Stimulated activated CD4-positive, alpha-beta T cell treated with anti-CD3 and anti-CD28 coated beads, Interleukin-2, amount 100 ng/mL, for 4 hours (primary cell): Measurements from ENCODE around the gene SLC24A3.

Experiments
- DNase-seq: peaks from one replicate; pipeline ENCODE4 v3.0.0-alpha.2; 2020; ENCODE audit warnings: low read depth

Gene SLC24A3

DNA sequence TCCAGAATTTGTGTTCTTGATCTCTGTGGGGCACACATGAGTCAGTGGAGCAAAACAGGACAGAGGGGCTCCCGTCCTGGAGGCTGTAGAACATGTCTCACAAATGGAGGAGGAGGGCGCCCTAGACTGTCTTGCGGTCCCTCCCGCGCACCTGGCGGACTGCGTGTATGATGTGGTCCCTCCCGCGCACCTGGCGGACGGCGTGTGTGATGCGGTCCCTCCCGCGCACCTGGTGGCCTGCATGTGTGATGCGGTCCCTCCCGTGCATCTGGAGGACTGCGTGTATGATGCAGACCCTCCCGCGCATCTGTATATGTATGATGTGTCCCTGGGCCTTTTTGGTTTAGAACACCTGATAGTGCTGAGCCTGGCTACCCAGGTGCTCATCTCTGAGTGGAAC lies 386.8 kb downstream of the SLC24A3 start:
- no peak for DNase-seq

DNA sequence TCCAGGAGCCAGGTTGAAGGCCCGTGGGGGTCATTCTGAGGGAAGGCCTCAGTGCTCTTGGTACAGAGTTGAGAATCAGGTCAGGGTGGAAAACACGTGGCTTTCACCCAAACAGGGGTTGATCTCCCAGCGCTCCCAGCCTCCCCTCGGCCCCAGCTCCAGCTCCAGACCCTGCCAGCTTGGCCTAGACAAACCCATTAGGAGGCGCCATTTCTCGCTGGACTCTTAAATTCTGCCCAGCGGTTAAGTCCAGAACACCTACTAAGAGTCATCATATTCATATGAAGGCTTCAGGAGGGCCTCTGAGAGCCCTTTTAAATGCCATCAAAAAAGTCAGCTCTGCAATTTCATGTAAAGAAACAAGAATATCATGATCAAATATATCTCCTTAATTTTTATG lies 387.6 kb downstream of the SLC24A3 start:
- DNase-seq, result no peak

DNA sequence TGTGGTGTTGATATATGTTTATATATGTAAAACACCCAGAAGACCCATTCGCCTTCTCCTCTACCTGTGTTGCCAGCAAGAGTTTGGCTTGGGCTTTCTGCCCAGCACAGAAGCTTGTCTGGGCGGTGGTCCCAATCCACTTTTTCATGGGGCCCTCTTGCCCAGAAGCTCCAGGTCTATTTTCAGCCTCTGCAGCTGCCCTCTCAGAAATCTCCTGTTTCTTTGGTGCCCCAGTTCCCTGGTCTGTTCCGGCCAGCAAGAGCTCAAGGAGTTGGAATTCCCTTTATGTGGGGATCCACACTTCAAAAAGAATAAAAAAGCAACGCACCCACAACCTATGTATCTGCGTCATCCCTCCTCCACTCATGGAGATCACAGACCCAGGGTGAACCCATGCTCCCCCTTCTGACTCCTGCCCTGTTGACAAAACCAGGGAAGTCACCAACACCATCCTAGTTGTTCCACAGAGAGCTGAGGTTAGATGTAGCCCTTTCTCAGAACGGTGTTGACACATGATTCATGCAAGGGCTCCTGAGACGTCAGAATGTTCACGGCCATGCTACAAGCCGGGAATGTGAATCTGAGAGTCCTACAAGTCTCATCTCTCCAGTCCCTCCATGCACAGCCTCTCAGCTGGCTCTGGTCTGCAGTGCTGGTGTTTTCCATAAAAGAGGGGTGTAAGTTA lies 388.8 kb downstream of the SLC24A3 start:
- DNase-seq, result no peak

DNA sequence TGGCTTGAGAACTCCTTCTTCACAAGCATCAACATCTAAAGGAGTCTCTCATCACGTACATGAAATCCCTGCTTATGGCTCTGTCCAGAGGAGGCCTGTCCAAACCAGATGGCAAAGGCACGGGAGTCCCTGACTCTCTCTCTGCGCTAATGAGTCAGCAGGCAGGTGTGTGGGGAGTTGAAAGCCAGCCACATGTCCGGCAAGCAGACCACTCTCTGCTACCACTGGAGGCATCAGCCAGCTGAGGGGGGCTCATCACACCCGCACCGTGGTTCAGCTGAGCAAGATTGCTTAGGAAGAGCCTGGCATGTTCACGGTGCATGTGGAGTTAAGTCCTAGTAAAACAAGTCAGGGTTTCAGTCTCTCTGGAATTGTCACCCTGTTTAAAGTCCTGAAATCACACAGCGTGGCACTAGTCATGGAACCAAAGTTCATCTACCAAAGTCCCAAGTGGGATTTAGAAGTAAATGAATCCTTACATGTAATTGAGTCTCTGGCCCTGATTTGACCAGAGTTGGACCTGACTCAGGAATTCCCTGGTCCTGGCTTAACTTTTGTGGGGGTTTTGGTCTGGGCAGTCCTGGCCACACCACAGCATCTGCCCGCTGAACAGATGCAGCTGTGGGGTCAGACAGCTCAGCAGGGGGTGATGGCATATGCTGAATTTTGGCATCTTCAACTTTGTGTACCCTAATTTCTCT lies 390.4 kb downstream of the SLC24A3 start:
- no peak for DNase-seq

DNA sequence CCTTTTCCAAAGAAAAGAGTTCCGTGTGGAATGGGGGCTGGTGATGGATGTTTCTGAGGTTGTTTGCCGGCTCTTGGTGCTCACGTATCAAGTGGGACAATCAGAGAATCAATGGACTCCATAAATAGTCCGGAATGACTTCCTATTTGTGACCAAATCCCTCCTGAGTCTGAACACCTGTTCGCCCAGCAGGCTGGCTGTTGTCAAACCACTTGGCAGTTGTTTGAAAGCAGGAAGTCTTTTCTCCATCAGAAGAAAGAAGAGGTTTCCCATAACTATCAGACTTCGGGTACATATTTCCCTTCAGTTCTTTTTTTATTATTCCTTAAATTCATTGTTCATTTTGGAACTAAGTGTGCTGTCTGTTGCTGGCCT lies 390.9 kb downstream of the SLC24A3 start:
- DNase-seq, result no peak

DNA sequence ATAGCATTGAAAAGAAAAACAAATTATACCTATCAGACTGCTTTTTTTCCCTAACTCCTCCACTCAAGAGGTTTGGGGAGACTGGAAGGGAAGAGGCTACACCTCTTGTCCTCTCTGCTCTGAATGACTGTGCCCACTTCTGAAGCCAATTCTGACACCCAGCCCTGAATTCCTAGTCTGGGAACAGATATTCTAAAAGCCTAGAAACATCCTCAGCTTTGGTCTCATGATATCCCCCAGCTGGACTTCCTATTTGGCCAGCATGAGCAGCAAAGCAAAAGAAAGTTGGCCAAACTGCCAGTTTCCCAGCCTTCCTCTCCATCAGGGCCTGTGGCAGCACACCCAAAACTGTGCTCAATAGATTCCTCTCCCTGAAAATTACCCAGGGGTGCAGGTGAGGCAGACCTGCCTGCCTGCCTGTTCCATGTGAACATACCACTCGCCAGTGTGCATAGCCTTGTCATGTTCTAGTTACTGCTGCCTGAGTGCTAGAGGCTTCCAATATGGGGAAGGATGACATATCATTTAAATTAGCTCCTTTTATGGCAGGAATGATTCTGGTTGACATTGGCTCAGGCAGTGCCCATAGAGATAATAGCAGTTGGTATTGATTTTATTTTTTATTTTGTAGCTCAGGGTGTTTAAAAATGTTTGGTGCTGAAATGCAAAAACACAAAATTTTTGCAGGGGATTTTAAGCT lies 393.5 kb downstream of the SLC24A3 start:
- no peak for DNase-seq

DNA sequence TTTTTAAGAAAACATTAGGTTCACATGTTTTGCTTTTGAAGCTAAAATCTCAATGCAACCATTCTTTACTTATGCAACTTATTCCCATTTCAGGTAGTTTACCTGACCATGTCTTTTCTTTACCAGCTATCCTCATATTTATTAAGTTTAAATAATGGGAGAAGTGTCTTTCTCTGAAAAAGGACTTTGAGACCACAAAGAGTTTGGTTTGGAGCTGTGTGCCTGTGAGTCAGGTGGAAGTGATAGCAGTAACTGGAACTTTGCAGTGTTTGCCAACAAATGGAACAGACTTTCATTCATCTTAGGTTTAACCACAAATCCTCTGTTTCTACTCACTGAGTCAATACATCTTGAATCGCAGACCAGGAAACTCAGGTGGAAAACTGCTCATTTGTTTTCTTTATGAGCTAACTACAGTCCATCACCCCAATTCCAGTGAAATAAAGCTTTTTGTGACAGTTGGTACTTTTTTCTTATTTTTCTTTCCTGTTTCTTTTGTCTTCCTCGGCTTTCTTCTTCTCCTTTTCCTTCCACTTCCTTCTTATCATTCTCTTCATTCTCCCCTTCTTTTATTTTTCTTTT lies 397.3 kb downstream of the SLC24A3 start:
- no peak for DNase-seq

DNA sequence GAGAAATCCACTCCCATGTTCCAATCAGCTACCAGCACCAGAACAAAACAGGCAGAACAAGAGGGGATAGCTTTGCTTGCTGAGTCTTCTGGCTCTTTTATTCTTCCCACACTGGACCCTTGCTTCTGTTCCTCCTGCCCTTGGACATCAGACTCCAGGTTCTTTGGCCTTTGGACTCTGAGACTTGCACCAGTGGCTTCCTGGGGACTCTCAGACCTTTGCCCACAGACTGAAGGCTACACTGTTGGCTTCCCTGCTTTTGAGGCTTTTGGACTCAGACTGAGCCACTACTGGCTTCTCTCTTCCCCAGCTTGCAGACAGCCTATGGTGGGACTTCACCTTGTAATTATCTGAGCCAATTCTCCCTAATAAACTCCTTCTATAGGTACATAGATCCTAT lies 403.2 kb downstream of the SLC24A3 start:
- no peak for DNase-seq

DNA sequence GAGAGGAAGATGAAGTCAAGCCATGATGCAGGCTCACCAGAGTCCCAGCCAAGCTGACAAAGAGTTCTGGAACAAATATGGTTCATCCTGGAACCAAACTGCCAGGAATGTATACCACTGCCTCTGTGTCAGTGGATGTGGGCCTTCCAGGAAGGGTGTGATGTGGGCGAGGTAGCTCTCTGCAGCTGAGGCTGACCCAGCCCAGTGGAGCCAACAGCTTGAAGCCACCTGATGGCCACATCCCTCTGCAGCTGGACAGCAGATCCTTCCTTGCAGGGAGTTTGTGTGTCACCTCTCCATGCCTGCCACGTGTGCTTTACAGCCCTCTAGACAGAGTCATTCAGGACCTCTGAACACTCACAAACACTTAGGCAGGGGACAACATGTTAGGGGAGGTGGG lies 403.6 kb downstream of the SLC24A3 start:
- DNase-seq, result no peak

DNA sequence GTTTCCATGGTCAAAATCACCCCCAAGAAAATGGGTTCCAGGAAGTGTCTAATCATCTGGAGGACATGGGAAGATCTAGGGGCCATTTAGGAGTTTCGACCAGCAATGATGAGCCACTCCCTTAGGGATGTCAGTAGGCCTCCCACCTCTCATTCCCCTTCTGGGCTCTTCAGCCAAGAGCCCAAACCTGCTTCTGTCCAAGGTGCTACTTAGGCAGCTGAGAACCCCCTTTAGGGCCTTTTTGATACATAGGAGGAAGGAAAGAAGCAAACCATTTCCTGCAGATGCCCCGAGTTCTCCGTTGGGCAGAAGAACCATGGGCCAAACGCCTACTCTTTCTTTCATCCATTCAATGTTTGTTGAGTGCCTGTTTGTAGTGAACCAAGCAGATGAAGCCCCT lies 404.2 kb downstream of the SLC24A3 start:
- DNase-seq, result no peak

DNA sequence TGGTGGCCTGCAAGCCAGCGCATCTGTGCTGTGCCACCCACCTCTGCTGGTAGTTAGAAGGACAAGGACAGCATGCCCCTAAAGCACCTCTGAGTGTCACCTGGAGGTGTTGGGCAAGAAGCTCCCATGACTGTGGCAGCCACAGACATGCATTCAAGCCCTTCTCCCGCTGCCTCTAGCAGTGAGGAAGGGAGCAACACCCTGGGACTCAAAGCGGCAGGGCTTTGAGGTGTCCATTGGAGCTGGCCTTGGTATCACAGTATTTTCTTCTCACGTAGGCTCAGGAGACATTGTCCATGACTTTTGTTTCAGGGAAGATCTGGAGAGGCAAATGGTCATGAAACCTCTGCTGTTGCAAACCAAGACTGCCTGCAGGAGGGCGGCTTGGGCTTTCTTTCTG lies 404.8 kb downstream of the SLC24A3 start:
- no peak for DNase-seq

DNA sequence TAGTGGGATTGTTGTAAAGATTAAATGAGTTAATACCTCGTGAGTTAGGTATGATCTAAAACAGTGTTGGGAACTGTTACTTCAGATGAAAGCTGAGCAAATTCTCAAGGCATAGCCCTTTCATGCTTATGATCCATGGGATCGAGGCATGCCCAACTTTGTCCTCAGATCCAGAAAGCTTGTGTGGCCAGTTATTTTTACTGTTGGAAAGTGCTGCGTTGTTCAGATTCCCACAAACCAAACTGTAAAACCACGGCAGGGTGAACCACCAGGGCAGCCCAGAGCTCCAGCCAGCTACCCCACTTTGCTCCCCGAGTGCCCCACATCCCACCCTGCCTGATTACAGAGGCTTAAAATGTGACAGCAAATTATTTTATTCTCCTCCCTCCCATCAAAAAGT lies 406.3 kb downstream of the SLC24A3 start:
- no peak for DNase-seq

DNA sequence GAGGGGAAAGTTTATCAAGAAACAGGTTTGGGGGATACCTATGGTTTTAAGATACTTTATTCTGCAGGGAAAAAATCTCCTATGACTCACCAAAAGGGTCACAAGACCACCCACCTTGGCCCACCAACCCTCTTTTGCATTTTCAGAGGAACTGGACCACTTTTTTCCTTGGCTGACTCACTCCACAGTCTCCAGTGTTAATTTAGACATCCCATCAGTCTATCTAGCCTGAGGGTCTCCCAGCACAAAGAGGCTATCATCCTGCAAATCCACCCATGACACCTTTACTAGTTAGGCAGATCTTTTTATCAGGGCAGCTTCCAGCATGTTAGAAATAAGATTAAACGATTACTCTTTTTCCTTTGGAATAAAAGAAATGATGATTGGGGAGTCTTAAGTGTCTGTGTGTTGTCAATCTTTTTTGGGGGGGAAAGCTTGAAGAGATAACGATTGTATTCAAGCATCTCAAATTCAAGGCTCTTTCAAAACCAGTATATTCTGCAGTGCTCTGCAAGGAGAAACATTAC lies 407.5 kb downstream of the SLC24A3 start:
- DNase-seq, result no peak

DNA sequence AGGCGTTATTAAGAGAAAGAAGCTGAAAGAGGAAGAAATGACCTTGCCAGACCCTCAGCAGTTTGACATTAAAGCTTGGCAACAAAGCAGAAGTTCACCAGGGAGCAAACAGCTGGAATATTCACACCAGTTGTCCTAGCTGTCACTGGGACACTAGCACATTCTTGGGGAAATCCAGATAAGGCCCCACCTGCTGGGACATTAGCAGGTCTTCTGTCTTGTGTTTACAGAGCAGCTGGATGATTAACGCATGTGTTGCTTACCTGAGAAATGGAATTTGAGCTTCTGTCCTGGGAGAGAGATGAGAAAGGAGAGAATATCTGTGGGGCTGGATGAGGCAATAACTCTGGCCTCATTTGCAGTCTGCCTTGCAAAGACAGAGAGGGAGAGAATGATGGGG lies 408.0 kb downstream of the SLC24A3 start:
- no peak for DNase-seq

DNA sequence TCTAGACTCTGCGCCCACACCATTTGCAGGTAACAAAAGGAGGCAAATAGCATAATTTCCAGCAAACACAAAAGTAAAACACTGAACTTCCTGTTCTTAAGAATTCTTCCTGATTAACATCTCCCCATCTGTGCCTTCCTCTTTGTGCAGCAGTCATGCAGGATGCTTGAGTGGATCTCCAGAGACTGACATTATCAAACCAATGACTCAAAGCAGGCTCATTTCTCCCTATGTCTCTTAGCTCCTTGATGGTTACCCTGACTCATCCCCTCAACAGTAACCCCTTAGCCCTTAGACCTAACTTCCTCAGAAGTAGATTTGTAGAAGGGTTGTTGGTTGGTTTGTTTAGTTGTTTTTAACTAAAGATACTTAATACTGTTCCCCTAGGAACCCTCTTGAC lies 408.6 kb downstream of the SLC24A3 start:
- DNase-seq, result no peak

DNA sequence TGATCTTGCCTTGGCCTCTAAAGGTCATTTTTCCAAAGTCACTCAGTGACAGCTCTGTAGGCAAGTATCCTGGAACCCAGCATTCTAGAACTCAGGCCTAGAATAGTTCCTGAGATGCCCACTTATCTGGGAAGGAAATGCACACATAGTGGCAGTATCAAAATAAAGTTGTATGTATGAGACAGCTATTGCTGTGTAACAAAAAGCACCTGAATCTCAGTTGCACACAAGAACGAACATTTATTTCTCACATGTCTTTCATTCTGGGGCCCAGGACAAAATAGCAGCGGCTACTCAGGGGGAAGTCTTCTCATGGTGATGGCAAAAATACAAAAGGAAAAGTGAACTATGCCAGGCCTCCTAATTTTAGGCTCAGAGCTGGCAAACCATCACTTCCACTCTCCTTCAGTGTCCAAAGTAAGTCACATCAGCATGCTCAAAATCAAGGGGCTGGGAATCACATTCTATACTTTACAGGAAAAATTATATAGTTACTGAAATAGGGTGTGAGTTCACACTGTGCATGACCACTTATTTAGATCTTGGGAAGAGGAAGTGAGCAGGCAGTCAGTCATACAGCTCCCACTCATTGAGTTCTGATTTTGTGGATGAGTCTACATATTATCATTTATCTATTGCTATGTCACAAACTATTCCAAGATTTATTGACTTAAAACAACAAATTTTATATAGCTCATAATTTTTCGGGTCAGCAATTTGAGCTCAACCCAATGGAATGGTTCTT lies 412.0 kb downstream of the SLC24A3 start:
- no peak for DNase-seq

DNA sequence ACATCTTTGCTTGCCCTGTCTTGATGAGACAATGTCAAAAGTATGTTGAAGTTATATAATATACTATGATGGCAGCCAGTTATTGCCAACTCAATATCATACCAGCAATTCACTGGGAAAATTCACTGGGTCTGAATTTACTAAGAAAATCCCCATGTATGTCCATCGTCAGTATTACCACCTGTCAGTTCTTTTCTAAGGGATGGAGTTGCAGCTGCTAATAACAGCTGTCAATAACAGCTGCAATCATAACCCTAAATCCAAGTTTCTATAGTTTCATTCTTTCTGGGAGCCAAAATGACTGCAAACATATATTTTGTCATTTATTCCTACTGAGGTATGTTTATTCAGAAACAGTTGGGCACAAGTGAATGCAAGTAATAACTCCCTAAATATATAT lies 413.0 kb downstream of the SLC24A3 start:
- no peak for DNase-seq

DNA sequence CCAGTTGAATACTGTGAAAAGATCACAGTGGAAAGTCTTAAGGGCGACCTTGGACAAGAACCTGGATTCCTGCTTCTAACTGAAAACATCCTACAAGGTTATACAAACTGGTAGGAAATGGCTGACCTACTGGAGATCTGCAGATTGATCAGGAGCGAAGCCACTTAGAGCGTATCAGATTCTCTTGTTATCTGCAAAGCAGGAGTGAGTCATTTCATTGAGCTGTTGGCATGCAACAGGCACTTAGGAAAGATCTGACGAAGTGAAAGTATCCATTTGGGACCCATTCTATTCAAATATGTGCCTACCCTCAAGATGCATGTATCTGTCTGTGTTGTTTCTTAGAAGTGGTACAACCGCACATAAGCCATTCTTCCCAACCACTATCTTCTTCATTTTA lies 414.5 kb downstream of the SLC24A3 start:
- no peak for DNase-seq

DNA sequence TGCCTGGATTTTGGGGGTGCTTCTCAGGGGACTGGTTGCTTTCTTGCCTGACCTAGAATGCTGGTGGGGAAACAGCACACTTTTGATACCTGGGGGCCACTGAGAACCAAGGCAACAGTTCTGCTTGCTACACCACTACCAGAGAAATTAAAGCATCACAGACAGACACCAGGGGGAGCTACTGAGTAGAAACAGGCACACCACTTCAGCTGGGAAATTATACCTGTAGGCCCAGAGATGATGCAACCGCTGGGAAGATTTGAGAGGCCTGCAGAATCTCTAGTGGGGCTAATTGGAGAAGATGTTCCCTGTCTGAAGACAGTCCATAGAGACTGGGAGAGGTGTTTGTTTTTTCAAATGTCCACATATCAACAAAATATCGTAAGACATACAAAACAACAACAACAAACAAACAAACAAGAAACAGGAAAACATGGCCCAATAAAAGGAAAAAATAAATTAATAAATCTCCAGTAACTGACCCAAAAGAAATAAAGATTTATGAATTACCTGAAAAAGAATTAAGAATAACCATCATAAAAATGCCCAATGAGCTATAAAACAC lies 416.2 kb downstream of the SLC24A3 start:
- peak; percentile 6 for DNase-seq

DNA sequence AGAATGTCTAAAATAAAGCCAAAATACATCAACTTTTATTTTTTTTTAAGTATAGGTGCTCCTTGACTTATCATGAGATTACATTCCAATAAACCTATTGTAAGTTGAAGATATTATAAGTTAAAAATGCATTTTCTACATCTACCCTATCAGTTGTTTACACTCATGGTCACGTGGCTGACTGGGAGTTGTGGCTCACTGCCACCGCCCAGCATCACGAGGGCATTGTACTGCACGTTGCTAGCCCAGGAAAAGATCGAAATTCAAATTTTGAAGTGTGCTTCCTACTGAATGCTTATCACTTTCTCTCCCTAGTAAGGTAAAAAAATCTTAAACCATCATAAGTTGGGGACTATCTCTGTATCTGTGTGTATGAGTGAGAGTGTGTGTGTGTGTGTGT lies 419.0 kb downstream of the SLC24A3 start:
- no peak for DNase-seq

DNA sequence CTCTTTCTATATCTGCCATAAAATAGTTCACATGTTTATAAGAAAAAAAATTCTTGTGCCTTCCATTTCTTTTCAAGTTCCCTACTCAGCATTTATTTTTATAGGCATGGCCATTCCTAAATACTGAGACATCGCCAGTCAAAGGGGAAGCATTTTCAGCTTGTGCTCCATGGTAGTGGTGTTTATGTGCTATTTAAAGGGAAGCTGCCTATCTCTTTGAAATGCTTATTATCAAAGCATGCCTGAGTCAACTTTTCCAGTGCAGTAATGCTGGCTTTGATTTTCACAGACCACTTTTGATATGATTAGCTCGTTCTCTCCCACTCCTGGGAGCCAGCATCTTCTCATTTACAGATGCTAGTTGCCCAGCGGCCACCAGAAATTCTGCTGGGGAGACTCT lies 421.5 kb downstream of the SLC24A3 start:
- no peak for DNase-seq
